HG02943 (cell line): ENCODE data around the gene FAHD1.

Source experiments
- ATAC-seq: cut with Tn5 transposase; IDR thresholded peaks from one replicate; pipeline ENCODE4 v1.9.1; 2021; ENCODE audit warnings: mild to moderate bottlenecking, low read depth, moderate library complexity; ENCODE audit not compliant: unreplicated experiment

FAHD1 gene

DNA sequence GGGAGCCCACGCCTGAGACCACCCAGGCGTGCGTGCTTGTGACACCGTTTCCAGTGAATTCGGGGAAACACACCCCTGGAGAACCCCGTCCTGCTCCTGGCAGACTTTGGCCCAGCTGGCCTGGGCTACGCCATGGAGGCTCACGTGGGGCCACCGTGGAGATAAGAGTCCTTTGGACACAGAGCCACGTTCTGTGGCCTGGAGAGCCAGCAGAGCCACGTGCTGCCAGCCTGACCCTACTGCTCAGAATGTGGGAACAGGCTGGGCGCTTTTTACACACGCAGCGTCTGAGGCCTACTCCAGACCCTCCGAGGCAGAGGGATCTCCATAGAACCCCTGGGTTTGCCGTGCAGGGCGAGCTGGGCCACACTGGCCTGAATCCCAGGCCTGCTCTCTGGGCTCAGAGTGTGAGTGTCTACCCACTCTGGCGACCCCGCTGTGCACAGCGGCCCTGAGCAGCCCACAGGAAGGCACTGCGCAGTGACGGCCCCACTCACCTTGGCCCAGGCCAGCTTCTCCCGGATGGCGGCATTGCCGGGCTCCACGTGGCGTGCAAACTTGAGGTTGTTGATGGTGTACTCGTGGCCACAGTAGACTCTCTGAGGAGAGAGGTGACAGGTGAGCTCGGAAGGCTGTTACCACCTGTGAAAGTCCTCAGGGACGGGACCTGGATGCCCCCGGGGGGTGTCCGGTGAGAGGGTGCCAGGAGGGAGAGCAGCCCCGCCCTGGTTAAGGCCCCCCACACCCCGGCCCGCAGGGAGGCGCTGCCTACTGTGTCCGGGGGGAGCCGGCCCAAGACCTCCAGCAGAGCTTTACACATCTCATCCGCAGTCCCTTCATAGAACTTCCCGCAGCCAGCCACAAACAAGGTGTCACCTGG, 10.4 kb upstream of the FAHD1 start:
- no peak for ATAC-seq

DNA sequence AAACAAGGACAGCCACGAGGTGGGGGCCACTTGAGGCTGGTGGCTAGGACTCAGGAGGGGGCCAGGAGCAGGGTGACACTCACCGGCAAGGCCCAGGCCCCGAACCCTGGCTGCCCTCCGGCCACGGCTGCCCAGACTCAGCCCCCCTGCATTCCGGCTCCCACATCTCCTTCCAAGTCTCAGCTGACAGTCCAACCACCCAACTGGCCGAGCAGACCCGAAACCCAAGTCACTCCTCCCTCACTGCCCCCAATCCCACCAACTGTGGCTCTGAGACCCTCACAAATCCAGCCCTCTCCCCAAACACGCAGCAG, 9.8 kb upstream of the FAHD1 start:
- ATAC-seq: no peak

DNA sequence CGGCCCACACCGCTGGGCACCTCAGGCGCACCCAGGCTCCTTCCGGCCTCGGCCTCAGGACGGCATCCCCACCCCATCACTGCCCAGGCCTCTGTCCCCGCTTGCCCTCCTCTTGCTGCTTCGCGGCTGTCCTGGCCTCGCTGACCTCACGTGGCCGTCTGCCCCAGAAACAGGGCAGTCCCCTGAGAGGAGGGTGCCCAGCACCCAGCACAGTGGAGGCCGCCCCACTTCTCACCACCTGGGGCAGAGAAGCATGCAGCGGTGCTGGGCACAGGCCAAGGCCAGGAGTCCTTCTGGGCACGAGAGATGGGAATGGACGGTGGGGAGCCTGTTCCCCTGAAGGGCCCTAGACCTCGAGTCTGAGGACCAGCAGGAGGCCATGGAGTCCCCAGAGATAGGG, 9.3 kb upstream of the FAHD1 start:
- ATAC-seq: no peak

DNA sequence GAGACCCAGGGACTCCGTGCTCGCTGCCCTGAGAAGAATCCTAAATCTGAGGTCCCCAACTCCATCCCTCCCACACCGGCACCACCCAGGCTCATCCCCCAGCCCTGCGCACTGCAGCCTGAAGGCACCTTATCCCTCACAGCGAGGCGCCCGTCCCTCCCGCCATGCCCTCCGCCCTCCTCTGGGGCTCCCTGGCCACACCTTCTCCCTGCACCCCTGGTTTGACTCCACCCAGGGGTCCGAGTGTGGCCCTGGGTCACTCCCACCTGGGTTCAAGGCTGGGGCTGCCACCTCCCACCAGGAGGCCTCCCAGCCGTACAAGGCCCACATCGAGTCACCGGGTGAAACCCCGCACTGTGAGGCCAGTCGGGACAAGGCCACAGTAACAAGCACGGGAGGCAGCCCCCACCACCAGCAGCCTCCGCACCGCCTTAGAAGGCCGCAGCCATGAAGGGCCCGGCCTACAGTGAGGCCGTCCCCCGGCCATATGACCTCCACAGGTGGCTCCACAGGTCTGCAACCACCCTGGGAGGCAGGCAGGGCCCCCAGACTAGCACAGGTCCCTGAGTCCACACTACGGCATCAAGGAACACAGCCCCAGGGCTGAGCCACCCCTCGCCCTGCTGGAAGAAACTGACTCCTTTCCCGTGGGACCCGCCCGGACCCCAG, 8.7 kb upstream of the FAHD1 start:
- ATAC-seq: no peak

DNA sequence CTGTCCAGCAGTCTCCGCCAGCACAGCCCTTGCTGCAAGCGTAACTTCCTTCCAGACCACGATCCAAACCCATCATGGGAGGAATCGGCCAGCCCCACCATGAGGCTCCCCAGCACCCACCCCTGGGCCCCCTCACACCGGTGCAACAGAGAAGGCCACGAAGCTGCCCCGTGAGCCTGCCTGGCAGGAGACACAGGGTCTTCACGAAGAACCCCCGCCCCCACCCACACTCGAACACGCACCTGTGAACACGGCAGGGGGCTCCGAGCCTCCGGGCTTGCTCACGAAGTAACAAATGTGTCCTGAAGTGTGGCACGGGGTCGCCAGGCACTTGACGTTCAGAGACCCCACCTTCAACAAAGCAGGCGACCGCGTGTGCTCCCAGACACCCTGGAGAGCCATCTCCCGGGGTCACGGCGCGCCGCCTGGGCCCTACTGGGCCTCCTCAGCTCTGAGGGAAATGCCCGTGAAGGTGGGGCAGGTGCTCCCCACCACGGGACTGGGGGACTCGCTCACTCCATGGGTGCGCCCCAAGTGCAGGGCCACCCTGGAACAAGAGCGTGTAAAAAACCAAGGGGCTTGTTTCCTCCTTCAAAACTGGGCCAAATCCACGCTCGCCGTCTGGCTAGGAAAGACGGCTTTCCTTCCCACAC, 8.0 kb upstream of the FAHD1 start:
- ATAC-seq: no peak

DNA sequence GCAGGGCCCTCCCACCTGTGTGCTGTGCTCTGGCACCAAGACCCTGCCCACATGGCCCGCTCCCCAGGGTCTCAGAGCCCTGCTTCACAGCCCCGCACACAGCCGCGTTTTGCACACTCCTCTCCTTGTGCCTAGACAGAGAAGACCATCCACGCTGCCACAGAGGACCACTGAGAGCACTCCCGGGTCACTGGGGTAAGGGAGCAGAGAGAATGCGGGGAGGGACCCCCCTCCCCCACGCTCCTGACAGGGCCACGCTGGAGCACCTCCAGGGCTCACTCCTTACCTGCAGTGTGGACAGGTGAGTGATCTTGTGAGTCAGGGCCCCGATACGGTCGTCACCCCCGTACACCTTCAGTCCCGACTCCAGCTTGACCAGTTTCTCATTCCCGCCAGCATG, 7.4 kb upstream of the FAHD1 start:
- no peak for ATAC-seq

DNA sequence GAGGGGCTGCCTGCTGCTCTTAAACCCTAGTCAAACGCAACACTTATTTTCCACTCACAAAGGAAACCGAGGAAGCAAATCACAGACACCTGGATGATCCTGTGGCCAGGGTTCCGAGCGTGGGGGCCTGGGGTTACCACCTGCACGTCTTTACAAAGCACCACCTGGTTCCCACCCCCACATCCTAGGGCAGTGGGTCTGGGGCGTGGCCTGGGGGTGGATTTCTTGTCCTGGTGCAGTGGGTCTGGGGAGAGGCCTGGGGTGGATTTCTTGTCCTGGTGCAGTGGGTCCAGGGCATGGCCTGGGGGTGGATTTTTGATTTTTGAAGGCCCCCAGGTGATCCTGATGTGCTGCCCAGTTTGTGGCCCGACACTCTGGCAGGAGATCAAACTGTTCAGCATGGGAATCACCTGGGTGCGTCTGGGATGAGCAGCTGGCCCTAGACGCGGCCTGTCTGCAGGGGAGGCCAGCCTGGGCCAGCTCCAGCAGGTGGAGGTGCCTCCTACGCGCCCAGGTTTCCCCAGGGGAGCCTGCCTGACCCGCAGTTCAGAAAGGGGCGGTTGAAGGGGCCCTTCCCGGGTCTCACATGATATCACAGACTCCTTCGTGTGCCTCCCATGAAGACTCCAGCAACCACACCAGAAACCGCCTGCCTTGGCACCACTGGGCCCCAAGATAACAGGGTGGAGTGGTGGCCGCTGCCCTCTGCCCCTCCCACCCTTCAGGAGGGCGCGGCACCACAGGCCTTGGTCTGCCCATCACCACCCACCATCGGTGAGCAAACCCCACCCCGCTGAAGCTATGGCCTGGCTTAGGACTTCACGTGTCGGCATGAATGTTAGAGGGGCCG, 6.7 kb upstream of the FAHD1 start:
- no peak for ATAC-seq

DNA sequence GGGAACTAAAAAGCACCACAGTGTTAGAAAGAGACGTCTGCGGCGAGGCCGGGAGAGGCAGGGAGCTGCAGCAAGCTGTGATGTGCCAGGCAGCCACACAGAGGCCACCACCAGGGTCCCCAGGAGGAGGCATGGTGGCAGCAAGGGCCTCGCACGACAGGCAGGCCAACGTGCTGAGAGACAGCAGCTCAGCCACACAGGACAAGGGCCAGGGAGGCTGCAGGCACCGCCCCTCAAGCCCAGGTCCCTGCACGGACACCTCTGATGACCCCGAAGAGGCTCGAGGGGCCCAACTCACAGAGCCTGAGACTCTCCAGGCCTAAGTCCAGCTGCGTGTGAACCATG, 6.1 kb upstream of the FAHD1 start:
- ATAC-seq: no peak

DNA sequence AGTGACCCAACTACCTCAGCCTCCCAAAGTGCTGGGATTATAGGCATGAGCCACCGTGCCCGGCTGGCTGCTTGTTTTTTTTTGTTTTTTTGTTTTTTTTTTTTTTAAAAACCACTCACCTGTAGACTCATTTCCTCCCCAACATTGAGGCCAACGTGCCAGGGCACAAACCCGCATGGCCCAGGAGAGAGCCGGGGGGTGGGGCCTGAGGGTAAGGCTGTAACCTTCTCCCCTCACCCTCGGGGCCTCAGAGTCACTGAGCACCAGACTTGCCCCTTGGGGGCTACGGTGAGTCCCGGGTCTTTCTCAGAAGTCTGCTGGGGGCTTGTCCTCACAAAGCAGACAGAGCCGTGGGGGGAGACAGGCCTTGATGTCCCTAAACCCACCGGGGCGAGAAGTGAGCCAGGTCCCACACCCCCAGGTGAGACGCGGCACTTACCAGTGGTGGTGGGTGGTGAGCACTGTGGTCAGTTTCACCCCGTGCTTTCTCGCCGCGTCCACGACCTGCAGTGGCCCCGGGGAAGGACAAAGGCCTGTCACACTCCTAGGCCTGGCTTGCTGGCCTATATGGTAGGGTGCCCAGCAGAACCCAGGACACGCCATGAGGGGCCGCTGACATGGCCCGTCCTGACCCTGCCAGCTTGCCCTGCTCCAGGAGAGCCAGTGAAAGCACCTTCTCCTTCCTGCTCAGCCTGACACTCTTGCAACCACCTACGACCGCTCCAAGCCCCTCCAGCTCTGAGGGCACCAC, 5.0 kb upstream of the FAHD1 start:
- ATAC-seq: no peak

DNA sequence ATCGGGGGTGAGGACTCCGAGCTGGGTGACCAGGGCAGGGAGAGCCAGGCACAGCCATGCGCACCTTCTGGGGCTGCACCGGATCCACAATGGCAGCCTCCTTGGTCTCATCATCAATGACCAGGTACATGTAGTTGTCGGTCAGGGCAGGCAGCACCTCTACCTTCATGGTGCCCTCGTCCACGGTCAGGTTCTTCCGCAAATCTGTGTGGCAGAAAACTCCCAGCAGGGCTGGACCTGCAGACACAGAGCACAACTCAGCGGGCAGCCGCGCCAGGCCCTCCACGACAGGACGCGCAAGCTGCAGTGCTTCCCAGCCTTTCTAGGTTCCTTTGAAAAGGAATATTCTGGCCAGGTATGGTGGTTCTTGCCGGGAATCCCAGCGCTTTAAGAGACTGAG, 4.2 kb upstream of the FAHD1 start:
- no peak for ATAC-seq

DNA sequence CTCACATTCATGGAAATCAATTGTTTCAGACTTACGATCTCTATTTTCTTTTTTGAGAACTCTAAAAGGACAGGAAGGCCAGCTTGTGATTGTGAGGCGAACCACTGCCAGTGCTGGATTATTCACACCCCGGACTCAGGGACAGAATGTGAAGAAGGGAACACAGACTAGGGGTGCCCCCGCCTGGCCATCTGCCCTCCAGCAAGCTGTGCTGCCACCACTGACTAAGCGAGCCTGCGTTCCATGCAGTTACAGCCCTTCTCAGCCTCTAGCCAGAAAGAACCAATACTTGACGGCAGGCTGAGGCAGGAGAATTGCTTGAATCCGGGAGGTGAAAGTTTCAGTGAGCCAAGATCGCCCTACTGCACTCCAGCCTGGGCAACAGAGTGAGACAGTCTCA, 3.2 kb upstream of the FAHD1 start:
- ATAC-seq: no peak

DNA sequence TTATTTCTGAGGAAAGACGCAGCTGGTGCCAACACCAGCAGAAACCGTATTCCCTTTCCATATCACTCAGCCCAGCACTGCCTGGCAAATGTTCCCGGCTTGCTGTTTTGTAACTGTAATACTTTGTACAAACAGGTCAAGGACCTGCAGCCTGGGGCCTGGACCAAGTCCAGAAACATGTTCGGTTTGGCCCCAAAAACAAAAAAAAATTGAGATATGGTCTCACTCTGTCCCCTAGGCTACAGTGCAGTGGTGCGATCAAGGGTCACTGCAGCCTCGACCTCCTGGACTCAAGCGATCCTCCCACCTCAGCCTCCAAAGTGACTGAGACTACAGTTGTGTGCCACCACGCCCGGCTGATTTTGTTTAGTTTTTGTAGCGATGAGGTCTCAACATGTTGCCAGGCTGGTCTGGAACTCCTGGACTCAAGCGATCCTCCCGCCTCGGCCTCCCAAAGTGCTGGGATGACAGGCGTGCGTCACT, 1.6 kb upstream of the FAHD1 start:
- no peak for ATAC-seq

DNA sequence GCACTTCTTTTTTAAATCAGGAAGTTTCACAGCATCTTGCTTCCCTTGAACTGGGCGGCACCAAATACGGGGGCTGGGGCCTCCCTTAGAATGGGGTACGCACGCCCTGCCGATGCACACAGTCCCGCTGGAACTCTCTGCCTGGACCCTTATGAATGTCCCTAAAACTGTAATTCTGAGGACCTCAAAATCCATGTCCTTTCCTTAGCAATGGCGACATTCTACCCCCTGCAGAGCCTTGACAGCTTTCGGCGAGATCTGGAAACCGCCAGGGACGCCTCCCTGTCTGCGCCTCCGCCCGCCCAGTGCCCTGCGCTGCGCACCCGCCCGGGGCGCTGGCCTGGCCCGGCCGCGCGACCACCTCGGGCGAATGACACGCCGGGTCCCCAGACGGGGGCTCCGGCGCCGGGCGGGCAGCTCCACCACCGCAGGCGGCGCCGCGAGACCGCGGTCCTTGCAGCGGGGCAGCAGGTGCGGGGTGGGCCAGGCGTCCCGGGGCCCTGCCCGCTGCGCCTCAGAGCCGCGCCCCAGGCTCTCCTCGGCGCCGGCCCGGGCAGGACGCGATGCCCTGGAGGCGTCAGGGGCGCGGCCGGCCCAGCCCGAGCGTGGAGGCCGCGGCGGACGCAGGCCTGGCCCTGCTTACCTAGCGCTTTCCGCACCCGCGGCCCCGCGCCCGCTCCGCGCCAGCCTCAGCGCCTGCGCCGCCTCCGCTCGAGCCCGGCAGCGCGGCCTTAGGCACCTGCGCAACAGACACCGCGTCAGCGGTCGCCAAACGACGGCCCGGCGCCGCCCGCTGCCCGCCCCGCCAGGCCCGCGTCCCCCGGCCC, 929 bp upstream of the FAHD1 start:
- ATAC-seq: peak; percentile 39

DNA sequence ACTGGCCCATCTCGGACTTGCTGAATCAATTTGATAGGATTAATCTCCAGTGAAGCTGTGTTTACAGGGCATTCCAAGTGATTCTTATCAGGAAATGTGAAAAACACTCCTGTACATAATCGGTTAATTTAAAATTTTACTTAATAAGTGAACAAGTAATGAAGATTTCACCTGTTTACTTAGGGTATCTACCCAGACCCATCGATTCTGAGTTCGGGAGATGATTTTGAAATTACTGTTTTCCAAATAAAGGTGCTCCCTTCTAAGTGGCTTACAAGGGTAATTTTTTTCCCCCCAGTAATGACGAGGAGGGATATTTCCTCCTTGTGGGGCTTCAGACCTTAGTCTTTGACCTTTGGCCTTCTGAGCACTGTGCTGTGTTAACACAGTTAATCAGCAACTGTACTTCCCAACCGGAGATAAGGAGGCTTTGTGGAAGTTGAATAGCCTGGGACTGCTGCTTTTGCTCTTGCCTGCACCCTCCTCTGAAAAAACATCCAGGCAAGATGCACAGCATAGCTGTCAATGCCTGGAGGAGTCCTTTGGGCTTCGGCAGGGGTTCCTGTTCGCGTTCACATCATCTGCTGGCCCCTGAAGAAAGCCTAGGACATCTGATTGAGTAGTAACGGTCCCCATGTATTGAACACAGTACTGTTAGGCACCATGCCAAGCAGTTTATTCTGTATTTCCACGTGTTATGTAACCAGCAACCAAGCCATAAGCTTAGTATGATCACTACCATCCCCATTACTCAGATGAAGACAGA, 1.8 kb downstream of the FAHD1 start:
- no peak for ATAC-seq

DNA sequence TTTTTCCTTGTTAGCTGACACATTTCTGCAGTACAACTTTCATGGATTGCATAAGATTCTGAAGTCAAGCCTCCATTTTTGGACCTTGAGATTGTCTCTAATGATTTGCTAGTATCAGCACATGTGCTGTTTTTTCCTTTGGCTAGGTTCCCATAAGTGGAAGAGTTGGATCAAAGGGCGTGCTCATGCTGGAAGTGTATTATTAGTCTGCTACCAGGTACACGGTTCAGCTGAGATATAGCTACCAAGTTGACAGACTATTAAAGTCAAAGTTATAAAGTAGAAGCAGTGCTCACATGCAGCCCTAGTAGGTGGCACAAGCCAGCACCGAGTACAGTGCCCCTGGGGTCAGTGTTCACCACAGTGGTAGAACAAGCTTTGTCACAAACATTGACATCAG, 3.2 kb downstream of the FAHD1 start:
- ATAC-seq: no peak

DNA sequence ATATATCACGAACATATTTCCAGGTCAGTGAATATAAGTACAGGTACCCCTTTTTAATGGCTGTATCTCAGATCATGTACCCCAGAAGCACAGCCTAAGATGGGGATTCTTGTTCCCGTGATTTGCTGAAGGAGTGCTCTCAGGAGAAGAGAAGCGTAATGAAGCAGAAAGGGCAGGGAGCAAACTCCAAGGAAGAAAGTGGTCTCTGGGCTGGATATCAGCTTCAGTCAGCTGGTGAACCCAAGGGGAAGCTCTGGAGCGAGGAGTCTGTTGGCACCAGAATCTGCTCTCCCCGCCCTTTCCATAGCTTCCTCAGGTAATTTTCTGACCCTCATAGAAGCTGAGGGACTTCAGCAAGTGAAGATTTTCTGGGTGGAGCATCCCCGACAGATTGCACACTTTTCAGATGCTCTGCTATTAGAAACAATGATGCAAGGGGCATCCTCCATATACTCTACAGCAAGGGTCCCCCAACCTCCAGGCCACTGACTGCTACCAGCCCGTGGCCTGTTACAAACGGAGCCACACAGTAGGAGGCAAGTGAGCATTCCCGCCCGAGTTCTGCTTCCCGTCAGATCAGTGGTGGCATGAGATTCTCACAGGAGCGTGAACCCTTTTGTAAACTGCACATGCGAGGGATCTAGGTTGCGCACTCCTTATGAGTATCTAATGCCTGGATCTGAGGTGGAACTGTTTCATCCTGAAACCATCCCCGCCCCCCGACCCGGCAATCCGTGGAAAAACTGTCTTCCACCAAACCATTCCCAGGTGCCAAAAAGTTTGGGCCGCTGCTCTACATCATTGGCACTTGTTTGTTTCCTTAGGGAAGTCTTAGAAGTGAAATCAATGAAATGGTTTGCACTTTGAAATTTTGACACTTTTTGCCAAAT, 4.4 kb downstream of the FAHD1 start:
- ATAC-seq: no peak

DNA sequence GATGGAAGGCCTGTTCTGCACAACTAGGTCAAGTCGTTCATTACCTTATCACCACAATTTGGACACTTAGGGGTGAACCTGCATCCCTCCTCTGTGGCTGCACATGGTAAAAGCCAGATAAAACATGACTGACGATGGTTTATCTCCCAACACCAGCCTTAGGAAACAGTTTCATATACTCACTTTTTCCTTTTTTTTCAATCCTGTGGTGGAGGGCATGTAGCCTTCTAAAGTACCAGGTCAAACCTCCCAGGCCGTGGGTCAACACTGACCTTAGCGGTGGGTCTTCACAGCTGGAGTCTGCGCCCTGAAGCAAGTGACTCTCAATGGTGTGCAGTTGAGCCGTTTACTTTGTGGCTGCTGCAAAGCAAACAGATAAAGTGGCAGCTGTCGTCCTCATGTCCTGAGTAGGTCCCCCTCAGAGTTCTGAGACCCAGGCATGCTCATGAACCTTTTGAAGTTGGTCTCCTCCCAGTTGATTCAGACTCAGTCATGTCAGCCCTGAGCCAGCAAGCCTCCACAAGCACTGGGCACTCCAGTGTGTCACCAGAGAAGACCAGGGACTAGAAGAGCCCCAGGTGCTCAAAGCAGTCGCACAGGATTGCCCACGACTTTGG, 5.9 kb downstream of the FAHD1 start:
- no peak for ATAC-seq
